Measurements from ENCODE around the gene RBM47. TPM values are rescaled to one million over a fixed set of nuclear protein-coding genes. Genes with fewer than 3 reads are reported as not detected.

Gene RBM47
- total RNA-seq, 1 donor from 2014 or later, result 7.1 TPM

- Histone ChIP-seq H3K27ac (peak overlapping the region; percentile 54 to 65), H3K4me3 (peak overlapping the region in 1 of 2 donors; percentile 18), H3K9me3 (no peaks in the 10 kb centered on the region), H3K36me3 (no peaks in the 10 kb centered on the region), H3K4me1 (peaks cover 0 to 3% of the 10 kb centered on the region in 2 donors), H3K27me3 (no peaks in the 10 kb centered on the region)
- TF ChIP-seq, protein P1, sequence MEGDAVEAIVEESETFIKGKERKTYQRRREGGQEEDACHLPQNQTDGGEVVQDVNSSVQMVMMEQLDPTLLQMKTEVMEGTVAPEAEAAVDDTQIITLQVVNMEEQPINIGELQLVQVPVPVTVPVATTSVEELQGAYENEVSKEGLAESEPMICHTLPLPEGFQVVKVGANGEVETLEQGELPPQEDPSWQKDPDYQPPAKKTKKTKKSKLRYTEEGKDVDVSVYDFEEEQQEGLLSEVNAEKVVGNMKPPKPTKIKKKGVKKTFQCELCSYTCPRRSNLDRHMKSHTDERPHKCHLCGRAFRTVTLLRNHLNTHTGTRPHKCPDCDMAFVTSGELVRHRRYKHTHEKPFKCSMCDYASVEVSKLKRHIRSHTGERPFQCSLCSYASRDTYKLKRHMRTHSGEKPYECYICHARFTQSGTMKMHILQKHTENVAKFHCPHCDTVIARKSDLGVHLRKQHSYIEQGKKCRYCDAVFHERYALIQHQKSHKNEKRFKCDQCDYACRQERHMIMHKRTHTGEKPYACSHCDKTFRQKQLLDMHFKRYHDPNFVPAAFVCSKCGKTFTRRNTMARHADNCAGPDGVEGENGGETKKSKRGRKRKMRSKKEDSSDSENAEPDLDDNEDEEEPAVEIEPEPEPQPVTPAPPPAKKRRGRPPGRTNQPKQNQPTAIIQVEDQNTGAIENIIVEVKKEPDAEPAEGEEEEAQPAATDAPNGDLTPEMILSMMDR (IDR thresholded peaks at IDR 0.05), result no peak
- peak; percentile 66 to 89 for DNase-seq (ENCODE audit: low spot score in 2 of 2)
- intact Hi-C loops (cut with DNase I), result no loop called here
Measured at GRCh38 chr4:40576651-40577480, 52.8 kb downstream of the RBM47 start.

- Histone ChIP-seq H3K4me1 (peaks cover 0 to 3% of the 10 kb centered on the region in 2 donors), H3K36me3 (no peaks in the 10 kb centered on the region), H3K27me3 (no peaks in the 10 kb centered on the region), H3K9me3 (no peaks in the 10 kb centered on the region), H3K27ac (no peak overlapping the region), H3K4me3 (no peak overlapping the region)
- no peak for DNase-seq (ENCODE audit: low spot score in 2 of 2)
- intact Hi-C loops (cut with DNase I), result no loop called here
- TF ChIP-seq, protein P1 (IDR thresholded peaks at IDR 0.05), result no peak
Measured at GRCh38 chr4:40575846-40576245, 53.8 kb downstream of the RBM47 start.

GRCh38 chr4:40573593-40574311 lies 55.9 kb downstream of the RBM47 start:
- no peak overlapping the region for H3K4me3 ChIP-seq
- H3K27me3 ChIP-seq, result no peaks in the 10 kb centered on the region
- H3K9me3 ChIP-seq, result no peaks in the 10 kb centered on the region
- TF ChIP-seq, protein P1 (IDR thresholded peaks at IDR 0.05), result no peak
- no peaks in the 10 kb centered on the region for H3K4me1 ChIP-seq
- H3K27ac ChIP-seq, result no peak overlapping the region
- no peaks in the 10 kb centered on the region for H3K36me3 ChIP-seq
- DNase-seq (ENCODE audit: low spot score in 2 of 2), result no peak
- intact Hi-C loops (cut with DNase I), result no loop called here

DNA sequence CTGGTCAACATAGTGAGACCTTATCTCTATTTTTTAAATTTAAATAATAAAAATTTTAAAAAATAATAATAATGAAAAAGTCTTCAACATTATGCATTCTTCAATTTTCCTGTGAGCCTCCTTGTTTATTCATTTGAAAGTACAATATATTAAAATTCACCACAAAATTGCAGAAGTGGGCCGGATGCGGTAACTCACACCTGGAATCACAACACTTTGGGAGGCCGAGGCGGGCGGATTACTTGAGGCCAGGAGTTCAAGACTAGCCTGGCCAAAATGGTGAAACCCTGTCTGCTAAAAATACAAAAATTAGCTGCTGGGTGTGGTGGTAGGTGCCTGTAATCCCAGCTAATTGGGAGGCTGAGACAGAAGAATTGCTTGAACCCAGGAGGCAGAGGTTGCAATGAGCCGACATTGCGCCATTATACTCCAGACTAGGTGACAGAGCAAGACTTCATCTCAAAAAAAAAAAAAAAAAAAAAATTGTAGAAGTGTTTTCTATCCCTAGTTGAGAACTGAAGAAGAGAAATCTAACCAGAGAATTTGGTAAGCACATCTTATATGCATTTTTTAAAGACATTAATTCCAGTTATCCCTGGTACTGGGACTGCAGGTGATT lies 56.9 kb downstream of the RBM47 start:
- Histone ChIP-seq H3K36me3 (no peaks in the 10 kb centered on the region), H3K4me3 (no peak overlapping the region), H3K27ac (no peak overlapping the region), H3K4me1 (no peaks in the 10 kb centered on the region), H3K9me3 (no peaks in the 10 kb centered on the region), H3K27me3 (no peaks in the 10 kb centered on the region)
- DNase-seq (ENCODE audit: low spot score in 2 of 2), result no peak
- intact Hi-C loops (cut with DNase I), result no loop called here
- TF ChIP-seq, protein P1 (IDR thresholded peaks at IDR 0.05), result no peak

- H3K27me3 ChIP-seq, result no peaks in the 10 kb centered on the region
- H3K4me1 ChIP-seq, result no peaks in the 10 kb centered on the region
- H3K9me3 ChIP-seq, result no peaks in the 10 kb centered on the region
- no peak overlapping the region for H3K27ac ChIP-seq
- intact Hi-C loops (cut with DNase I), result no loop called here
- TF ChIP-seq, protein P1 (IDR thresholded peaks at IDR 0.05), result no peak
- H3K36me3 ChIP-seq, result no peaks in the 10 kb centered on the region
- no peak for DNase-seq (ENCODE audit: low spot score in 2 of 2)
- H3K4me3 ChIP-seq, result no peak overlapping the region
Measured at GRCh38 chr4:40571208-40571607, 58.5 kb downstream of the RBM47 start.

Measured in ascending aorta (tissue), 2 donors.